Measurements from ENCODE around the gene P4HA3.

Gene P4HA3

DNA sequence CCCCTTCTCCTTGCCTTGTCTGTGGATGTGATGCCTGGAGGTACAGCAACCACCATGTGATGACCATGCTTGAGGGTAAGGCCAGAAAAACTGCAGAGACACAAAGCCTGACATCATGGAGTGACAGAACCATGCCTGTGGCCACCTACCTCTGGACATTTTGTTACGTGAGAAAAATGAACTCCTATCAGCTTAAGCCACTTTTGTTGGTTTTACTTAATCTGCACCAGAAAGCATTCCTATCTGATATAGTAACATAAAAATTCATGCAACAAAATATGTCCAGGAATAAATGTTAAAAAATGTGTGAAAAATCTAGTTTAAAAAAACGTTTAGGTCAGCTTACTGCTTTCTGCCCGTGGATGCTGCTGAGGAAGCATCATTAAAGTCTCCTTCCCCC lies 42.6 kb upstream of the P4HA3 start:
- H3K4me3 ChIP-seq (ENCODE audit: insufficient read depth, low read length, poor library complexity, severe bottlenecking) = no peak overlapping the region
- H2AFZ ChIP-seq (ENCODE audit: low read depth, low read length, severe bottlenecking) = no peak overlapping the region
- no peaks in the 10 kb centered on the region for H4K20me1 ChIP-seq (ENCODE audit: low read depth, low read length)
- H3K4me2 ChIP-seq (ENCODE audit: low read depth, low read length, poor library complexity, severe bottlenecking) = no peak overlapping the region
- H3K9me2 ChIP-seq (replicated peaks; ENCODE audit: insufficient read depth, low read length) = no peaks in the 10 kb centered on the region
- no peak overlapping the region for H3K9ac ChIP-seq (ENCODE audit: low read length)
- H3K27ac ChIP-seq (ENCODE audit: low read depth, low read length) = no peak overlapping the region
- H3K79me2 ChIP-seq (ENCODE audit: insufficient read depth, low read length) = no peaks in the 10 kb centered on the region
- TF ChIP-seq EZH2phosphoT487 (conservative IDR thresholded peaks at IDR 0.05; ENCODE audit: low read length) = no peak
- TF ChIP-seq, protein P1, sequence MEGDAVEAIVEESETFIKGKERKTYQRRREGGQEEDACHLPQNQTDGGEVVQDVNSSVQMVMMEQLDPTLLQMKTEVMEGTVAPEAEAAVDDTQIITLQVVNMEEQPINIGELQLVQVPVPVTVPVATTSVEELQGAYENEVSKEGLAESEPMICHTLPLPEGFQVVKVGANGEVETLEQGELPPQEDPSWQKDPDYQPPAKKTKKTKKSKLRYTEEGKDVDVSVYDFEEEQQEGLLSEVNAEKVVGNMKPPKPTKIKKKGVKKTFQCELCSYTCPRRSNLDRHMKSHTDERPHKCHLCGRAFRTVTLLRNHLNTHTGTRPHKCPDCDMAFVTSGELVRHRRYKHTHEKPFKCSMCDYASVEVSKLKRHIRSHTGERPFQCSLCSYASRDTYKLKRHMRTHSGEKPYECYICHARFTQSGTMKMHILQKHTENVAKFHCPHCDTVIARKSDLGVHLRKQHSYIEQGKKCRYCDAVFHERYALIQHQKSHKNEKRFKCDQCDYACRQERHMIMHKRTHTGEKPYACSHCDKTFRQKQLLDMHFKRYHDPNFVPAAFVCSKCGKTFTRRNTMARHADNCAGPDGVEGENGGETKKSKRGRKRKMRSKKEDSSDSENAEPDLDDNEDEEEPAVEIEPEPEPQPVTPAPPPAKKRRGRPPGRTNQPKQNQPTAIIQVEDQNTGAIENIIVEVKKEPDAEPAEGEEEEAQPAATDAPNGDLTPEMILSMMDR (IDR thresholded peaks at IDR 0.05; ENCODE audit: insufficient read depth, low read length, poor library complexity, severe bottlenecking) = no peak
- H3K9me3 ChIP-seq (ENCODE audit: insufficient read depth, low read length) = no peaks in the 10 kb centered on the region
- H3K27me3 ChIP-seq (ENCODE audit: low read length) = no peaks in the 10 kb centered on the region
- 0 out of 2 replicates have a peak, but pooled peaks cover 2% of the 10 kb centered on the region for H3K36me3 ChIP-seq (ENCODE audit: low read length)
- H3F3A ChIP-seq (ENCODE audit: insufficient read depth) = no peaks in the 10 kb centered on the region

DNA sequence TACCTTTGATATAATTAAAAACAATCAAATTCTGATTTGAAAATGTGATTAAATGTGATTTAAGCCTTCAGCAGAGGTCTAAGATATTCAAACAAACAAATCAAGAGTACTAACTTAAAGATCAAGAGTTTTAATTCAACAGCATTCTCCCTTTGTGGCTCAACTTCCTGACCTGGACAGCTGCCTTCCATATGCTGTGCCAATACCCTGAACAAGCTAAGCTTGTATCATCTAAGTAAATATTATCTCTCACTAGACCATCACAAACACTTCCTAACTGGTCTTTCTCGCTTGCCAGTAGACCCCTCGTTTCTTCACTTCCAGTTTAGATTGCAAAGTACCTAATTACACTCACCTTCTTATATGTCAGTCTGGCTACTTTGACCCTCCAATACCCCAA lies 35.9 kb upstream of the P4HA3 start:
- Histone ChIP-seq H4K20me1 (ENCODE audit: low read depth, low read length) (no peaks in the 10 kb centered on the region), H3K27ac (ENCODE audit: low read depth, low read length) (no peak overlapping the region), H3K9me2 (replicated peaks; ENCODE audit: insufficient read depth, low read length) (no peaks in the 10 kb centered on the region), H2AFZ (ENCODE audit: low read depth, low read length, severe bottlenecking) (no peak overlapping the region), H3K9ac (ENCODE audit: low read length) (no peak overlapping the region), H3F3A (ENCODE audit: insufficient read depth) (no peaks in the 10 kb centered on the region), H3K9me3 (ENCODE audit: insufficient read depth, low read length) (no peaks in the 10 kb centered on the region), H3K27me3 (ENCODE audit: low read length) (no peaks in the 10 kb centered on the region), H3K4me3 (ENCODE audit: insufficient read depth, low read length, poor library complexity, severe bottlenecking) (no peak overlapping the region), H3K4me2 (ENCODE audit: low read depth, low read length, poor library complexity, severe bottlenecking) (no peak overlapping the region), H3K79me2 (ENCODE audit: insufficient read depth, low read length) (no peaks in the 10 kb centered on the region), H3K36me3 (ENCODE audit: low read length) (0 out of 2 replicates have a peak, but pooled peaks cover 2% of the 10 kb centered on the region)
- TF ChIP-seq, protein P1 (IDR thresholded peaks at IDR 0.05; ENCODE audit: insufficient read depth, low read length, poor library complexity, severe bottlenecking) = no peak

DNA sequence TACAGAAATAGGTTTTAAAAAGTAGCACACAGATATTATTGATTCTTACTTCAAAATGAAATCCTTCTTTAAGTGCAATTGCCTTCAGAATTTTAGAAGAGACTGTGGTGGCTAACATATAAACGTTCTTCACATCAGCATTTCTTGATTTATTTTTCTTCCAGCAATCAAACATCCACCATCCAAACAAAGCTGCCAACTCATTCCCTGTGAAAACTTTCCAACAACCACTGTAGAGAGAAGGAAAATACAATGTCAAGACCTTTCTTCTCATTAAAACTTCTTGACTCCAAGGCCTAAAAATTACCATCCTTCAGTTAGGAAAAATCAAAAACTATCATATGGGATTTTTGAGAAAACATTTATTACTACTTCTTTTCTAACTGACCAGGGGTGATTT lies 34.0 kb upstream of the P4HA3 start:
- Histone ChIP-seq H3K9me2 (replicated peaks; ENCODE audit: insufficient read depth, low read length) (no peaks in the 10 kb centered on the region), H3F3A (ENCODE audit: insufficient read depth) (no peaks in the 10 kb centered on the region), H4K20me1 (ENCODE audit: low read depth, low read length) (no peaks in the 10 kb centered on the region), H2AFZ (ENCODE audit: low read depth, low read length, severe bottlenecking) (no peak overlapping the region), H3K4me2 (ENCODE audit: low read depth, low read length, poor library complexity, severe bottlenecking) (no peak overlapping the region), H3K36me3 (ENCODE audit: low read length) (0 out of 2 replicates have a peak, but pooled peaks cover 2% of the 10 kb centered on the region), H3K9ac (ENCODE audit: low read length) (no peak overlapping the region), H3K4me3 (ENCODE audit: insufficient read depth, low read length, poor library complexity, severe bottlenecking) (no peak overlapping the region), H3K27me3 (ENCODE audit: low read length) (no peaks in the 10 kb centered on the region), H3K9me3 (ENCODE audit: insufficient read depth, low read length) (no peaks in the 10 kb centered on the region), H3K79me2 (ENCODE audit: insufficient read depth, low read length) (no peaks in the 10 kb centered on the region), H3K27ac (ENCODE audit: low read depth, low read length) (no peak overlapping the region)
- TF ChIP-seq EZH2phosphoT487 (conservative IDR thresholded peaks at IDR 0.05; ENCODE audit: low read length) = no peak
- TF ChIP-seq, protein P1 (IDR thresholded peaks at IDR 0.05; ENCODE audit: insufficient read depth, low read length, poor library complexity, severe bottlenecking) = no peak
